H1 (cell line): ENCODE results near the gene KIAA1328. TPM values are rescaled to one million over a fixed set of nuclear protein-coding genes. Genes with fewer than 3 reads are reported as not detected.

Source experiments
- CTCF ChIA-PET: fragments of 300-600 bp; sonication (Branson Sonifier 250); formaldehyde crosslinking; loops from one replicate; lab custom pipeline; 2021; ENCODE audit not compliant: partially characterized antibody; lab: Charles Lee
- POLR2A ChIA-PET: fragments of 300-600 bp; sonication (Branson Sonifier 250); formaldehyde crosslinking; loops from one replicate; lab custom pipeline; 2021; ENCODE audit warnings: inconsistent platforms; ENCODE audit not compliant: partially characterized antibody; lab: Charles Lee
- DNase-seq, 2 experiments: peaks; one replicate each; pipeline versions ENCODE4 v3.0.0 to v3.0.0-alpha.2; 2010 to 2022; ENCODE audit warnings: low spot score in 2 of 2, low read depth in 1 of 2, mixed read lengths in 1 of 2
- FAIRE-seq: peaks from 2 replicates; lab custom pipeline; 2011; peaks lifted over from hg19 to GRCh38; lab: Jason Lieb, UNC
- H2AFZ ChIP-seq: 2 replicates; pipeline ENCODE4 v1.8.1; 2012; ENCODE audit warnings: low read length, inconsistent platforms
- H2AK5ac ChIP-seq: 2 replicates; pipeline ENCODE4 v1.6.1; 2013; ENCODE audit warnings: low read depth, low read length
- H2BK120ac ChIP-seq: replicated peaks from 2 replicates; pipeline ENCODE3; 2013; ENCODE audit warnings: low read depth, low read length, inconsistent platforms
- H2BK12ac ChIP-seq: 2 replicates; pipeline ENCODE4 v1.6.1; 2013; ENCODE audit warnings: low read depth, low read length
- H2BK15ac ChIP-seq: 2 replicates; pipeline ENCODE4 v1.6.1; 2013; ENCODE audit warnings: low read length
- H2BK20ac ChIP-seq: 2 replicates; pipeline ENCODE4 v1.6.1; 2013; ENCODE audit warnings: low read length
- H2BK5ac ChIP-seq: 2 replicates; pipeline ENCODE4 v1.6.1; 2013; ENCODE audit warnings: low read depth, low read length
- H3K14ac ChIP-seq: 2 replicates; pipeline ENCODE4 v1.6.1; 2013; ENCODE audit warnings: inconsistent platforms; ENCODE audit not compliant: insufficient read length
- H3K18ac ChIP-seq: 2 replicates; pipeline ENCODE4 v1.6.1; 2013; ENCODE audit warnings: low read length; ENCODE audit errors: extremely low read depth
- H3K23ac ChIP-seq: 2 replicates; pipeline ENCODE4 v1.6.1; 2013; ENCODE audit warnings: inconsistent platforms; ENCODE audit not compliant: insufficient read length
- H3K23me2 ChIP-seq: 2 replicates; pipeline ENCODE4 v1.6.1; 2013; ENCODE audit warnings: low read depth, low read length
- H3K27ac ChIP-seq: 2 replicates; pipeline ENCODE4 v1.6.1; 2011; ENCODE audit warnings: low read depth, low read length, inconsistent platforms
- H3K27me3 ChIP-seq, 4 experiments: replicated peaks in 1 of 4; 1 replicate in 1 of 4; 2 replicates in 3 of 4; pipeline versions ENCODE4 v1.6.1 to v1.8.1; 2011 to 2013; ENCODE audit warnings: low read length in 3 of 4, mild to moderate bottlenecking in 3 of 4, inconsistent platforms in 2 of 4, mixed read lengths in 2 of 4, moderate library complexity in 1 of 4; ENCODE audit not compliant: control insufficient read depth in 3 of 4, insufficient read depth in 3 of 4; ENCODE audit errors: extremely low read depth in 1 of 4
- H3K36me3 ChIP-seq, 4 experiments: 2 replicates each; pipeline versions ENCODE4 v1.6.1 to v1.8.1; 2011 to 2013; ENCODE audit warnings: mild to moderate bottlenecking in 4 of 4, low read length in 3 of 4, moderate library complexity in 2 of 4, control low read depth in 1 of 4, inconsistent platforms in 1 of 4; ENCODE audit not compliant: insufficient read depth in 4 of 4, control insufficient read depth in 2 of 4
- H3K4ac ChIP-seq: replicated peaks from 2 replicates; pipeline ENCODE3; 2013; ENCODE audit warnings: low read length, low read depth, mixed read lengths, inconsistent platforms; ENCODE audit not compliant: insufficient read length
- H3K4me1 ChIP-seq, 4 experiments: replicated peaks in 1 of 4; 1 replicate in 1 of 4; 2 replicates in 3 of 4; pipeline versions ENCODE4 v1.6.1 to v1.8.1; 2011 to 2013; ENCODE audit warnings: low read length in 3 of 4, inconsistent platforms in 2 of 4, mixed read lengths in 1 of 4; ENCODE audit not compliant: insufficient read depth in 4 of 4, control insufficient read depth in 3 of 4
- H3K4me2 ChIP-seq, 2 experiments: 2 replicates each; pipeline versions ENCODE4 v1.6.1 to v1.8.1; 2011 to 2013; ENCODE audit warnings: low read depth in 2 of 2, low read length in 2 of 2, control low read depth in 1 of 2, inconsistent platforms in 1 of 2, mild to moderate bottlenecking in 1 of 2; ENCODE audit not compliant: insufficient read depth in 1 of 2
- H3K4me3 ChIP-seq, 4 experiments: fragments of 200-600, 300-600 bp in 1 of 4; sonication (generic), shearing (Covaris generic), sonication (Bioruptor Twin) in 1 of 4; 2 replicates each; pipeline versions ENCODE4 v1.5.1 to v1.8.1; 2011 to 2016; ENCODE audit warnings: low read length in 4 of 4, low read depth in 3 of 4, control low read depth in 2 of 4, inconsistent platforms in 2 of 4, mild to moderate bottlenecking in 2 of 4, mixed read lengths in 1 of 4, moderate library complexity in 1 of 4; ENCODE audit not compliant: insufficient read depth in 2 of 4; ENCODE audit errors: extremely low read depth in 1 of 4
- H3K56ac ChIP-seq: replicated peaks from 2 replicates; pipeline ENCODE3; 2013; ENCODE audit warnings: low read depth, mild to moderate bottlenecking, mixed read lengths, low read length, inconsistent platforms; ENCODE audit not compliant: insufficient read length
- H3K79me1 ChIP-seq: 2 replicates; pipeline ENCODE4 v1.6.1; 2013; ENCODE audit warnings: low read depth, low read length, control low read depth
- H3K79me2 ChIP-seq, 2 experiments: 2 replicates each; pipeline versions ENCODE4 v1.6.1 to v1.8.1; 2012 to 2013; ENCODE audit warnings: low read length in 2 of 2, mild to moderate bottlenecking in 2 of 2, inconsistent platforms in 1 of 2; ENCODE audit not compliant: insufficient read depth in 2 of 2, control insufficient read depth in 1 of 2
- H3K9ac ChIP-seq, 4 experiments: replicated peaks in 1 of 4; 1 replicate in 1 of 4; 2 replicates in 3 of 4; pipeline versions ENCODE4 v1.6.1 to v1.8.1; 2011 to 2013; ENCODE audit warnings: low read depth in 3 of 4, low read length in 3 of 4, control low read depth in 2 of 4, mild to moderate bottlenecking in 2 of 4, moderate library complexity in 2 of 4, inconsistent platforms in 1 of 4; ENCODE audit errors: extremely low read depth in 1 of 4
- H3K9me3 ChIP-seq, 2 experiments: 2 replicates each; pipeline versions ENCODE4 v1.6.1 to v1.8.1; 2012 to 2013; ENCODE audit warnings: mild to moderate bottlenecking in 2 of 2, moderate library complexity in 2 of 2, control low read depth in 1 of 2, inconsistent platforms in 1 of 2, low read depth in 1 of 2, low read length in 1 of 2, mixed read lengths in 1 of 2; ENCODE audit not compliant: insufficient read depth in 2 of 2
- H4K20me1 ChIP-seq, 2 experiments: replicated peaks in 1 of 2; 2 replicates each; pipeline versions ENCODE3 to v1.8.1; 2011 to 2013; ENCODE audit warnings: inconsistent platforms in 2 of 2, low read length in 2 of 2, mild to moderate bottlenecking in 1 of 2; ENCODE audit not compliant: insufficient read depth in 2 of 2, control insufficient read depth in 1 of 2
- H4K5ac ChIP-seq: 2 replicates; pipeline ENCODE4 v1.6.1; 2013; ENCODE audit warnings: low read length, low read depth, mixed read lengths, inconsistent platforms; ENCODE audit not compliant: insufficient read length
- H4K8ac ChIP-seq: 2 replicates; pipeline ENCODE4 v1.8.0; 2013; ENCODE audit warnings: mild to moderate bottlenecking, moderate library complexity, low read length, inconsistent platforms; ENCODE audit not compliant: insufficient read depth; ENCODE audit errors: extremely low read depth
- H4K91ac ChIP-seq: replicated peaks from 2 replicates; pipeline ENCODE3; 2013; ENCODE audit warnings: low read length, mixed read lengths, inconsistent platforms; ENCODE audit not compliant: insufficient read length
- POLR2AphosphoS5 ChIP-seq: IDR thresholded peaks from 2 replicates; pipeline ENCODE4 v1.6.1; 2011; ENCODE audit warnings: low read depth, low read length
- SIX5 ChIP-seq: IDR thresholded peaks from 2 replicates; pipeline ENCODE4 v1.6.1; 2011; ENCODE audit warnings: mild to moderate bottlenecking, low read depth, low read length
- WGBS, 2 experiments: shearing (Covaris generic) in 1 of 2; methylation state at CpG; one replicate each; pipeline versions ENCODE4 v1.1.6 to v1.1.7; 2013 to 2015; ENCODE audit warnings: low lambda C conversion rate in 2 of 2, mixed read lengths in 2 of 2, inconsistent platforms in 1 of 2, low coverage in 1 of 2, missing lambda C conversion rate in 1 of 2; ENCODE audit not compliant: insufficient replicate concordance in 2 of 2, insufficient coverage in 1 of 2, insufficient read length in 1 of 2; ENCODE audit errors: extremely low coverage in 1 of 2, missing lambda C conversion rate in 1 of 2; 5-methylcytosine and 5-hydroxymethylcytosine counted together
- polyA plus RNA-seq, 7 experiments: library from polyadenylated mRNA; depleted of rRNA in 3 of 7; stranded (reverse) in 5 of 7; unstranded in 2 of 7; fragments of >200 nt in 5 of 7; fragments of 200-250 nt in 2 of 7; gene quantifications; 1 replicate in 5 of 7; 2 replicates in 1 of 7; 4 replicates in 1 of 7; pipeline versions ENCODE4 v1.2.1 to v1.2.3, GENCODE V29; 2011 to 2013; ENCODE audit warnings: missing spikeins in 2 of 7, mixed read lengths in 2 of 7
- total RNA-seq: library from RNA; stranded (reverse); fragmentation: NEBNext Ultra II Directional; extraction: Animal tissue kit (Norgen Biotek cat#: 25700); gene quantifications from 2 replicates; pipeline ENCODE4 v1.2.1, GENCODE V29; 2021

The KIAA1328 gene
- total and polyA plus RNA-seq, 2 of the 8 experiments (the other 6 are each of a cell fraction or from before 2014, with no cell fraction given), result 2.6 to 5.7 TPM

- no peak overlapping the region for H2BK5ac ChIP-seq
- no peaks in the 10 kb centered on the region for H3K27me3 ChIP-seq
- 81% methylated on average over 4 of the region's 4 CpGs; no CpG with 5 or more reads in 1 of the 2 experiments for WGBS, 2 experiments
- H3K27ac ChIP-seq, result no peak overlapping the region
- H3K79me2 ChIP-seq, result no peaks in the 10 kb centered on the region
- no peak overlapping the region for H3K4ac ChIP-seq
- no peak overlapping the region for H3K4me2 ChIP-seq
- no peak overlapping the region for H2BK120ac ChIP-seq
- no peak overlapping the region for H4K8ac ChIP-seq
- H3K9ac ChIP-seq, result no peak overlapping the region
- no peak overlapping the region for H3K56ac ChIP-seq
- CTCF ChIA-PET, result interaction anchor here (2.6 kb wide), 1 partner anchor 11 kb away, joined by 13 read pairs; no protein-coding TSS in a partner anchor
- no peaks in the 10 kb centered on the region for H4K20me1 ChIP-seq
- no peak overlapping the region for H2BK20ac ChIP-seq
- H3K18ac ChIP-seq, result no peak overlapping the region
- no peak for TF ChIP-seq SIX5
- TF ChIP-seq POLR2AphosphoS5, result 0 out of 2 replicates have a peak, but pooled peaks have one; percentile 34
- H3K36me3 ChIP-seq, result no peaks in the 10 kb centered on the region
- no peak overlapping the region for H2AK5ac ChIP-seq
- H4K5ac ChIP-seq, result no peak overlapping the region
- FAIRE-seq, result no peak
- no peak for DNase-seq
- H3K4me3 ChIP-seq, result no peak overlapping the region
- H2BK15ac ChIP-seq, result no peak overlapping the region
- H2AFZ ChIP-seq, result no peak overlapping the region
- H3K23ac ChIP-seq, result no peak overlapping the region
- H3K4me1 ChIP-seq, result peaks cover 0 to 4% (median 0%) of the 10 kb centered on the region in 4 experiments; a peak in 1 of 7 replicates
- no peak overlapping the region for H3K14ac ChIP-seq
- POLR2A ChIA-PET, result interaction anchor here (0.6 kb wide), 1 partner anchor 40 kb away, joined by 3 read pairs; no protein-coding TSS in a partner anchor
- no peak overlapping the region for H2BK12ac ChIP-seq
- no peak overlapping the region for H4K91ac ChIP-seq
- H3K9me3 ChIP-seq, result no peaks in the 10 kb centered on the region
- no peaks in the 10 kb centered on the region for H3K79me1 ChIP-seq
- H3K23me2 ChIP-seq, result no peaks in the 10 kb centered on the region
These were observed 102.2 kb downstream of the KIAA1328 start for GRCh38 chr18:36931106-36931505.
